Activated CD8-positive, alpha-beta memory T cell treated with anti-CD3 and anti-CD28 coated beads, Interleukin-2, amount 10 ng/mL, durations not matched to agents 7 days and 5 days (primary cell): ENCODE results near the gene NAA20. TPM values are rescaled to one million over a fixed set of nuclear protein-coding genes. Genes with fewer than 3 reads are reported as not detected.

Source experiments
- ATAC-seq: fragments of 150-1000 bp; cut with Tn5 transposase; one replicate; pipeline ENCODE4 v1.10.0; 2021; ENCODE audit warnings: moderate library complexity
- CTCF ChIA-PET: fragments of 350-600 bp; sonication (Branson Sonifier 250); formaldehyde crosslinking; loops from one replicate; lab custom pipeline; 2021; ENCODE audit warnings: antibody characterized with exemption; lab: Charles Lee
- DNase-seq: peaks from one replicate; pipeline ENCODE4 v3.0.0-alpha.2; 2020
- H3K27ac Mint-ChIP-seq: one replicate; pipeline ENCODE4 v1.8.0; 2021; ENCODE audit warnings: mild to moderate bottlenecking, mixed read lengths
- H3K27me3 Mint-ChIP-seq: one replicate; pipeline ENCODE4 v1.8.0; 2021; ENCODE audit warnings: mixed read lengths
- H3K36me3 Mint-ChIP-seq: one replicate; pipeline ENCODE4 v1.8.0; 2021; ENCODE audit warnings: mild to moderate bottlenecking, mixed read lengths
- H3K4me1 Mint-ChIP-seq: one replicate; pipeline ENCODE4 v1.8.0; 2021; ENCODE audit warnings: mixed read lengths
- H3K4me3 Mint-ChIP-seq: one replicate; pipeline ENCODE4 v1.8.0; 2021; ENCODE audit warnings: mild to moderate bottlenecking, moderate library complexity, mixed read lengths
- H3K9me3 Mint-ChIP-seq: one replicate; pipeline ENCODE4 v1.8.0; 2022; ENCODE audit warnings: low read depth, mixed read lengths
- total RNA-seq, 2 experiments: library from RNA; stranded (reverse); gene quantifications; one replicate each; pipeline ENCODE4 v1.2.3, GENCODE V29; 2021

Gene NAA20
- 10 to 100 TPM; 49.1 to 64.5 TPM for total RNA-seq

DNA sequence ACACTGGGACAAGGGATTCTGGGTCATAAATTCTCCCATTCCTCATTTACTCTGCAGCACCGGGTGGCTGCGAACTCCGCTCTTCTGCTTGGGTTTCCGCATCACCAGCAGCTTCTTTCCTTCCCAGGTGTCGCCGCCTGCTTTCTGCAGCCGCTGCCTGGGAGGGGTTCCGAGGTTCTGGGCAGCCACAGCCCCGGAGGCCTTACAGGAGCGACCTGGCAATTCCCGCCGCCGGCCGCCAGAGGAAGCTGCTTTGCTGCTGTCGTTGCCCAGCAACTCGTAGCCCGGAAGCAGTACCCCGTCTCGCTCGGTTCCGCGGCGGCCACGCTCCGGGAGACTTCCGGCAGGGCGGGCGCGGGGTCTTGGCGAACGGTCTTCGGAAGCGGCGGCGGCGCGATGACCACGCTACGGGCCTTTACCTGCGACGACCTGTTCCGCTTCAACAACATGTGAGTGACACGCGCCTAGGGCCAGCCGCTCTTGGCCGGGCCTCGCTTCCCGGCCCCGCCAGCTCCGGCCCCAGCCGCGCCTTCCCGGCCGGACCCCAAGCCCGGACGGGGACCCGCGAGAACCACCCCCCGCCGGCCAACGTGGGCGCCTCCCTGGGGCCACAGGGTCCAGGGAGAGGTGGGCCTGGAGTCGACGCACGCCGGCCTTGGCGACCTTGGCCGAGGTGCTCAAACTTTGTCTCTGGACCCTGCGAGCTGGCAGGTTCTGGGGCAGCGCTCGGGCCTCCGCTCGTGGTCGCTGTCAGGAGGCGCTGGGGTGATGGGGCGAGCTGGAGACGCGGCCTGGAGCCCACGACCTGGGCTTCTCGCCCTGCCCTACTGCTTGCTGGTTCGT is at the start of gene NAA20:
TSS of gene NAA20 (plus strand) at position 362 of the 843 bp plus-strand sequence. CDS start at position 397, 35 bp downstream.
- DNase-seq (peak; percentile 95), ATAC-seq (peak; percentile 95)
- Mint-ChIP-seq H3K27ac (peak within 1 kb of the TSS; percentile 87), H3K27me3 (peaks cover 4% of the 10 kb centered on the region), H3K9me3 (no peaks in the 10 kb centered on the region), H3K4me3 (peak within 1 kb of the TSS; percentile 93), H3K36me3 (peaks cover 3% of the 10 kb centered on the region), H3K4me1 (peaks cover 51% of the 10 kb centered on the region)
- CTCF ChIA-PET = interaction anchor here (0.9 to 3.2 kb wide), 6 partner anchors 9 to 35 kb away, joined by 3 to 24 read pairs (median 6); partner anchors contain the start of genes CFAP61 and CRNKL1

GRCh38 chr20:19967445-19967844 is 49.7 kb upstream of the NAA20 start:
- Mint-ChIP-seq H3K4me1 (peaks cover 6% of the 10 kb centered on the region), H3K36me3 (no peaks in the 10 kb centered on the region), H3K27me3 (peaks cover 3% of the 10 kb centered on the region), H3K9me3 (no peaks in the 10 kb centered on the region), H3K27ac (no peak overlapping the region), H3K4me3 (no peak overlapping the region)
- no peak for ATAC-seq
- CTCF ChIA-PET = no interaction called here
- no peak for DNase-seq

DNA sequence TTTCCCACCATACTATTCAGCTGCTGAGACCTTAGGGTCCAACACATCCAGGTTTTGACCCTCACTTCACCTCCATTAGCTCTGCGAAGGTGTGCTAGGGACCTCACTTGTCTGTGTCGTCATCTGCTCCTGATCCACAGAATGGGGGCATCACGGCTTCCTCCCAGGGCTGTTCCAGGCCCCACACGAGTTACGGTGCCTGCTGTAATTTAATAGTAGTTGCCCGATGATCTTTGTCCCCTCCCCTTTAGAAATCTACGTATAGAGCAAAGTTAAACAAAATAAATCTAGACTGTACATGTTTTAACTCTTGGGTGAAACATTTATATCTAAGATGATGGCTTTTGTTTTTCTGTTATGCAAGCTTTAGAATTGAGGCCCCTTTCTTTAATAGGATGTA is 49.1 kb upstream of the NAA20 start:
- DNase-seq (no peak), ATAC-seq (no peak)
- peaks cover 3% of the 10 kb centered on the region for H3K27me3 Mint-ChIP-seq
- CTCF ChIA-PET = no interaction called here
- H3K27ac Mint-ChIP-seq = no peak overlapping the region
- H3K4me1 Mint-ChIP-seq = peaks cover 6% of the 10 kb centered on the region
- H3K36me3 Mint-ChIP-seq = no peaks in the 10 kb centered on the region
- H3K9me3 Mint-ChIP-seq = no peaks in the 10 kb centered on the region
- no peak overlapping the region for H3K4me3 Mint-ChIP-seq

GRCh38 chr20:19968466-19969073 is 48.6 kb upstream of the NAA20 start:
- no peak overlapping the region for H3K27ac Mint-ChIP-seq

GRCh38 chr20:19969106-19969505 is 48.1 kb upstream of the NAA20 start:
- ATAC-seq = no peak
- peaks cover 6% of the 10 kb centered on the region for H3K4me1 Mint-ChIP-seq
- no peak for DNase-seq
- H3K4me3 Mint-ChIP-seq = no peak overlapping the region
- H3K27ac Mint-ChIP-seq = no peak overlapping the region
- CTCF ChIA-PET = no interaction called here
- no peaks in the 10 kb centered on the region for H3K36me3 Mint-ChIP-seq
- H3K27me3 Mint-ChIP-seq = peaks cover 3% of the 10 kb centered on the region
- H3K9me3 Mint-ChIP-seq = no peaks in the 10 kb centered on the region

More at GRCh38 chr20:19968466-19969073, 48.6 kb upstream of the NAA20 start:
- no peaks in the 10 kb centered on the region for H3K9me3 Mint-ChIP-seq
- ATAC-seq (no peak), DNase-seq (no peak)
- peaks cover 3% of the 10 kb centered on the region for H3K27me3 Mint-ChIP-seq
- H3K4me1 Mint-ChIP-seq = peaks cover 6% of the 10 kb centered on the region
- CTCF ChIA-PET = no interaction called here
- H3K4me3 Mint-ChIP-seq = no peak overlapping the region
- no peaks in the 10 kb centered on the region for H3K36me3 Mint-ChIP-seq

GRCh38 chr20:19969507-19970255 is 47.5 kb upstream of the NAA20 start:
- H3K27ac Mint-ChIP-seq = no peak overlapping the region
- DNase-seq (no peak), ATAC-seq (no peak)
- no peak overlapping the region for H3K4me3 Mint-ChIP-seq
- H3K36me3 Mint-ChIP-seq = no peaks in the 10 kb centered on the region
- CTCF ChIA-PET = no interaction called here
- peaks cover 3% of the 10 kb centered on the region for H3K27me3 Mint-ChIP-seq
- peaks cover 6% of the 10 kb centered on the region for H3K4me1 Mint-ChIP-seq
- no peaks in the 10 kb centered on the region for H3K9me3 Mint-ChIP-seq

DNA sequence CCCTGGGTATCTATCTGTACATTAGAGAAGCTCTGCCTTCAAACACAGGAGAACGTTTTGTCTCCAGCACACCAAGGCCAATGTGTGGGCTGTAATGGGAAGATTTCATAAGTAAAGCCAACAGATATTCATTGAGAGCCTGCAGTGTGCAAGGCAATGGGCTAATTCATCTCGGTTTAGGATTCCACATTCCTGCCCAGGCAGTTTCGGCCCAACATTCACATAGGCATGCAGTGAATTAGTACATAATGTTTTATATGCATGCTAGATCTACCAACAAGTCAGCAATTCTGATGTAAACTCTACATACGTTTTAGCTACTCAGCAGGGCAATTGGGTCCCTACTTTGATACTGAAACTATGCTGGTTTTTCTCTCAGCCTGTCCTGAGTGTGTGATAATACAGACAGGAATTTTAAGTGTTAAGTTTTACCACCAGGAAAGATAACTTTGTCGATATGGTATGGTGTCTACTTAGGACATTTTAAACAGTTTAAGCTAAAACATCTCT is 46.9 kb upstream of the NAA20 start:
- Mint-ChIP-seq H3K4me3 (no peak overlapping the region), H3K9me3 (no peaks in the 10 kb centered on the region), H3K27ac (no peak overlapping the region), H3K27me3 (peaks cover 3% of the 10 kb centered on the region), H3K36me3 (no peaks in the 10 kb centered on the region), H3K4me1 (peaks cover 6% of the 10 kb centered on the region)
- CTCF ChIA-PET = no interaction called here
- no peak for ATAC-seq
- DNase-seq = no peak

GRCh38 chr20:19971116-19971515 is 46.0 kb upstream of the NAA20 start:
- Mint-ChIP-seq H3K4me1 (peaks cover 6% of the 10 kb centered on the region), H3K36me3 (no peaks in the 10 kb centered on the region)

DNA sequence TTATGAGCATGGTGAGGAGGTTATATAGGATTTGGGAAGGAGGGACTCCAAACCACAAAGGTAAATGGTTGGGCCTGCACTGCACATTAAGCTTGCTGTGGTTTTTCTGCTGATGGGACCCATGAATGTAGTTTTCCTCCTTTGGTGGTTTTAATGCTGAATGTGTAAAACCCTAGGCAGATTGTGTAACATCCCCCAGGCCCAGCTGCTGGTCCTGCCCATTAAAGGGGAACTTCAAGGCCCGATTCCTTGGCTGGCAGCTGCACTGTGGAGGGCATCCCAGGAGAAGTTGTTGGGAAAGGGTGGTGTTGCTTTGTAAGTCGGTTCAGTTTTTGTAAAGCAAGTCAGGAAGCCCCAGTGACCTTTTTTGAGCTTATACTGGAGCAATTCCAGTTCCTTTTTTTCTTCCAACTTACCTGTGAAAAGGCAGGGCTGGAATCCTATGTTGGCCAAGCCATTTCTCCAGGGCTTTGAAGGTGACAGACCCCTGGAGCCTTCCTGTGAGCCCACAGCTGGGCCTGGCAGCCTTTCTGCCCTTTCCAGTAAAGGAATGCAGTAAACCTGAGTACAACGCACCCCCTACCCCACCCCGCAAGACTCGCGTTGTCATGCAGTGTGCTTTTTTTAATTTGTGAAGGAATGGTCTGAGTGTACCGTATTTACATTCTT is 43.1 kb upstream of the NAA20 start:
- ATAC-seq = no peak
- Mint-ChIP-seq H3K27ac (no peak overlapping the region), H3K4me1 (no peaks in the 10 kb centered on the region), H3K27me3 (peaks cover 6% of the 10 kb centered on the region), H3K4me3 (no peak overlapping the region), H3K36me3 (no peaks in the 10 kb centered on the region), H3K9me3 (no peaks in the 10 kb centered on the region)
- CTCF ChIA-PET = no interaction called here
- no peak for DNase-seq

More at GRCh38 chr20:19971116-19971515, 46.0 kb upstream of the NAA20 start:
- DNase-seq (no peak), ATAC-seq (no peak)
- Mint-ChIP-seq H3K27ac (no peak overlapping the region), H3K4me3 (no peak overlapping the region), H3K27me3 (peaks cover 3% of the 10 kb centered on the region), H3K9me3 (no peaks in the 10 kb centered on the region)
- CTCF ChIA-PET = no interaction called here

DNA sequence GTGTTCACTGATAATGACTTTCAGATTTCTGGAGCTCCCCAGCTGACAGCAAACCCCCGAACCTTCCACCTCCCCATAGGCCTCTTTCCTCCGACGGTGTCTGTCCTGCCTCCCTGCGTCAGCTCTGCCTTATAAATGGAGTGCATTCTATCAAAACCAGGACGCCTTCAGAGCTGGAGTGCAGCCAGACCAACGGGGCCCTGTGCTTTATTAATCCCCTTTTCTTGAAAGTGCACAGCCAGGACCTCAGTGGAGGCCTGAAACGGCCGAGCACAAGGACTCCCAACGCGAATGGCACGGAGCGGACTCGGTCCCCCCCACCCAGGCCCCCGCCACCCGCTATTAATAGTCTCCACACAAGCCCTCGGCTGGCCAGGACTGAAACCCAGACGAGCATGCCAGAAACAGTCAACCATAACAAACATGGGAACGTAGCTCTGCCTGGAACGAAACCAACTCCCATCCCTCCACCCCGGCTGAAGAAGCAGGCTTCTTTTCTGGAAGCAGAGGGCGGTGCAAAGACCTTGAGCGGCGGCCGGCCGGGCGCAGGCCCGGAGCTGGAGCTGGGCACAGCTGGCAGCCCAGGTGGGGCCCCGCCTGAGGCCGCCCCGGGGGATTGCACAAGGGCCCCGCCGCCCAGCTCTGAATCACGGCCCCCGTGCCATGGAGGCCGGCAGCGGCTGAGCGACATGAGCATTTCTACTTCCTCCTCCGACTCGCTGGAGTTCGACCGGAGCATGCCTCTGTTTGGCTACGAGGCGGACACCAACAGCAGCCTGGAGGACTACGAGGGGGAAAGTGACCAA is 42.3 kb upstream of the NAA20 start:
- H3K27me3 Mint-ChIP-seq = peaks cover 6% of the 10 kb centered on the region
- no peak overlapping the region for H3K4me3 Mint-ChIP-seq
- no peaks in the 10 kb centered on the region for H3K36me3 Mint-ChIP-seq
- no peaks in the 10 kb centered on the region for H3K9me3 Mint-ChIP-seq
- DNase-seq (no peak), ATAC-seq (no peak)
- H3K4me1 Mint-ChIP-seq = no peaks in the 10 kb centered on the region
- H3K27ac Mint-ChIP-seq = no peak overlapping the region
- CTCF ChIA-PET = no interaction called here

GRCh38 chr20:19975436-19975799 is 41.7 kb upstream of the NAA20 start:
- Mint-ChIP-seq H3K27ac (no peak overlapping the region), H3K4me3 (no peak overlapping the region), H3K4me1 (no peaks in the 10 kb centered on the region), H3K27me3 (peaks cover 6% of the 10 kb centered on the region), H3K9me3 (no peaks in the 10 kb centered on the region), H3K36me3 (no peaks in the 10 kb centered on the region)
- no peak for DNase-seq
- CTCF ChIA-PET = no interaction called here
- ATAC-seq = no peak

GRCh38 chr20:19975901-19976300 is 41.3 kb upstream of the NAA20 start:
- Mint-ChIP-seq H3K27me3 (peaks cover 6% of the 10 kb centered on the region), H3K27ac (no peak overlapping the region), H3K9me3 (no peaks in the 10 kb centered on the region), H3K4me1 (no peaks in the 10 kb centered on the region), H3K36me3 (no peaks in the 10 kb centered on the region), H3K4me3 (no peak overlapping the region)
- DNase-seq (no peak), ATAC-seq (no peak)
- CTCF ChIA-PET = no interaction called here
